ENCODE data around the gene ACSS1.

Gene ACSS1

DNA sequence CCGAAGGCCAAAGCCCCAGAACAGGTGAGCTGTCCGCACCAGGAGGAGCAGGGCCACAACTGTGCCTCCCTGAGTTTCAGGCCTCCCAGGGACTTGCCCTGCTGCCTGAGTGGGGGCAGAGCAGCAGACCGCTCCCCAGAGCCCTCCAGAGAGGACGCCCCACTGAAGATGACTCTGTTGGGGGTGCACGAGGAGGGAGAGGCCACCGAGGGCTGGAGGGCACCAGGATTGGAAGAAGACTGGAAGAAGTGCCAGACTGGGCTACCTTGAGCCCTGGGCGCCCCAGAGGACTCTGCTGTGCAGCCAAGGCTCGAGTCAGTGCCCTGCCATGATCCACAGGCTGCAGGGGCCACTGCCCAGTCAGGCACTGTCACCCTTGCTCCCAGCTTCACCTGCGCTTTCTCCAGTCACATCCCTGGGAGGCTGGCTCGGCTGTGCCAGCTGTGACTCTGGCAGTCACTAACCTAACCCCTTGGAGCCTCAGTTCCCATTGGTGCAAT lies 97.6 kb downstream of the ACSS1 start:
- no peaks in the 10 kb centered on the region for H3K27me3 ChIP-seq (ENCODE audit: insufficient read depth, low read length, poor library complexity, severe bottlenecking)
- H3K9me3 ChIP-seq (ENCODE audit: insufficient read depth, low read depth, low read length), result no peaks in the 10 kb centered on the region
- no peaks in the 10 kb centered on the region for H4K20me1 ChIP-seq (ENCODE audit: insufficient read depth, low read length, poor library complexity, severe bottlenecking)
- H2AFZ ChIP-seq (ENCODE audit: low read length), result no peak overlapping the region
- no peak overlapping the region for H3K4me3 ChIP-seq (ENCODE audit: low read length, poor library complexity, severe bottlenecking)
- no peak overlapping the region for H3K4me2 ChIP-seq (ENCODE audit: low read depth, low read length, poor library complexity, severe bottlenecking)
- no peaks in the 10 kb centered on the region for H3F3A ChIP-seq (ENCODE audit: low read depth)
- H3K9me2 ChIP-seq (replicated peaks; ENCODE audit: low read depth, low read length), result no peaks in the 10 kb centered on the region
- H3K9ac ChIP-seq (ENCODE audit: low read depth, low read length, poor library complexity, severe bottlenecking), result no peak overlapping the region
- H3K4me1 ChIP-seq (ENCODE audit: insufficient read depth, low read length, poor library complexity, severe bottlenecking), result peaks cover 9% of the 10 kb centered on the region
- peaks cover 61% of the 10 kb centered on the region; the same call in 1 of the 2 replicates for H3K36me3 ChIP-seq (ENCODE audit: insufficient read depth, low read length)
- TF ChIP-seq, protein P1, sequence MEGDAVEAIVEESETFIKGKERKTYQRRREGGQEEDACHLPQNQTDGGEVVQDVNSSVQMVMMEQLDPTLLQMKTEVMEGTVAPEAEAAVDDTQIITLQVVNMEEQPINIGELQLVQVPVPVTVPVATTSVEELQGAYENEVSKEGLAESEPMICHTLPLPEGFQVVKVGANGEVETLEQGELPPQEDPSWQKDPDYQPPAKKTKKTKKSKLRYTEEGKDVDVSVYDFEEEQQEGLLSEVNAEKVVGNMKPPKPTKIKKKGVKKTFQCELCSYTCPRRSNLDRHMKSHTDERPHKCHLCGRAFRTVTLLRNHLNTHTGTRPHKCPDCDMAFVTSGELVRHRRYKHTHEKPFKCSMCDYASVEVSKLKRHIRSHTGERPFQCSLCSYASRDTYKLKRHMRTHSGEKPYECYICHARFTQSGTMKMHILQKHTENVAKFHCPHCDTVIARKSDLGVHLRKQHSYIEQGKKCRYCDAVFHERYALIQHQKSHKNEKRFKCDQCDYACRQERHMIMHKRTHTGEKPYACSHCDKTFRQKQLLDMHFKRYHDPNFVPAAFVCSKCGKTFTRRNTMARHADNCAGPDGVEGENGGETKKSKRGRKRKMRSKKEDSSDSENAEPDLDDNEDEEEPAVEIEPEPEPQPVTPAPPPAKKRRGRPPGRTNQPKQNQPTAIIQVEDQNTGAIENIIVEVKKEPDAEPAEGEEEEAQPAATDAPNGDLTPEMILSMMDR (conservative IDR thresholded peaks at IDR 0.05; ENCODE audit: low read length), result no peak
- no peak for TF ChIP-seq EZH2phosphoT487 (IDR thresholded peaks at IDR 0.05; ENCODE audit: borderline replicate concordance)
- H3K79me2 ChIP-seq (ENCODE audit: insufficient read depth, low read length), result no peaks in the 10 kb centered on the region

DNA sequence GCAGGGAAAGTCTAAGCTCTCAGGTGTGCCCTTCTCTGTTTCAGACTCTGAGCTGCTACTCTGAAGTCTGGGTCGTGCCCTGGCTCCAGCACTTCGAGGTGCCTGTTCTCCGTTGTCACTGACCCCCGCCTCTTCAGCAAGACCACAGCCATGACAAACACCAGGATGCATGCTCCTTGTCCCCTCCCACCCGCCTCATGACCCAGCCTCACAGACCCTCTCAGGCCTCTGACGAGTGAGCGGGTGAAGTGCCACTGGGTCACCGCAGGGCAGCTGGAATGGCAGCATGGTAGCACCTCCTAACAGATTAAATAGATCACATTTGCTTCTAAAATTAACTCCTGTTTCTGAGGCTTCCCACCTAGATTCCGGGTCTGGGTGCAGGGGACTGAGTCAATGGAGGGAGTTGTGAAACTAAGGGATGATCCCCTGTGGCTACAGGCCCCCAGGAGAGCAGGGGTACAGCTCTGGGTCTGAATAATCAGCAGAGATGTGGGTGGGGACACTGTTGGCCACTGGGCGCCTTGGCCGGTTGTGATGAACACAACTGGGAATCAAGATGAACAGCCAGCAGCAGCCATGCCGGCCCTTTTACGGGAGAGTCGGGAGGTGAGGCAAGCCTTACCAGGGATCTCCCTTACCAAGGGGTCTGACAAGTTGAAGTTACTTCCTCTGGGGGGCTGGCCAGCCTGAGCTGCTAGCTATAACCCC lies 98.2 kb downstream of the ACSS1 start:
- Histone ChIP-seq H3K4me2 (ENCODE audit: low read depth, low read length, poor library complexity, severe bottlenecking) (no peak overlapping the region), H2AFZ (ENCODE audit: low read length) (no peak overlapping the region), H3K4me3 (ENCODE audit: low read length, poor library complexity, severe bottlenecking) (no peak overlapping the region), H3K9me3 (ENCODE audit: insufficient read depth, low read depth, low read length) (no peaks in the 10 kb centered on the region), H3K4me1 (ENCODE audit: insufficient read depth, low read length, poor library complexity, severe bottlenecking) (peaks cover 15% of the 10 kb centered on the region), H3F3A (ENCODE audit: low read depth) (no peaks in the 10 kb centered on the region), H3K36me3 (ENCODE audit: insufficient read depth, low read length) (peaks cover 55% of the 10 kb centered on the region; the same call in 1 of the 2 replicates), H3K9ac (ENCODE audit: low read depth, low read length, poor library complexity, severe bottlenecking) (no peak overlapping the region), H3K27me3 (ENCODE audit: insufficient read depth, low read length, poor library complexity, severe bottlenecking) (no peaks in the 10 kb centered on the region), H3K79me2 (ENCODE audit: insufficient read depth, low read length) (no peaks in the 10 kb centered on the region), H4K20me1 (ENCODE audit: insufficient read depth, low read length, poor library complexity, severe bottlenecking) (no peaks in the 10 kb centered on the region), H3K9me2 (replicated peaks; ENCODE audit: low read depth, low read length) (no peaks in the 10 kb centered on the region)
- no peak for TF ChIP-seq EZH2phosphoT487 (IDR thresholded peaks at IDR 0.05; ENCODE audit: borderline replicate concordance)
- TF ChIP-seq, protein P1 (conservative IDR thresholded peaks at IDR 0.05; ENCODE audit: low read length), result no peak

DNA sequence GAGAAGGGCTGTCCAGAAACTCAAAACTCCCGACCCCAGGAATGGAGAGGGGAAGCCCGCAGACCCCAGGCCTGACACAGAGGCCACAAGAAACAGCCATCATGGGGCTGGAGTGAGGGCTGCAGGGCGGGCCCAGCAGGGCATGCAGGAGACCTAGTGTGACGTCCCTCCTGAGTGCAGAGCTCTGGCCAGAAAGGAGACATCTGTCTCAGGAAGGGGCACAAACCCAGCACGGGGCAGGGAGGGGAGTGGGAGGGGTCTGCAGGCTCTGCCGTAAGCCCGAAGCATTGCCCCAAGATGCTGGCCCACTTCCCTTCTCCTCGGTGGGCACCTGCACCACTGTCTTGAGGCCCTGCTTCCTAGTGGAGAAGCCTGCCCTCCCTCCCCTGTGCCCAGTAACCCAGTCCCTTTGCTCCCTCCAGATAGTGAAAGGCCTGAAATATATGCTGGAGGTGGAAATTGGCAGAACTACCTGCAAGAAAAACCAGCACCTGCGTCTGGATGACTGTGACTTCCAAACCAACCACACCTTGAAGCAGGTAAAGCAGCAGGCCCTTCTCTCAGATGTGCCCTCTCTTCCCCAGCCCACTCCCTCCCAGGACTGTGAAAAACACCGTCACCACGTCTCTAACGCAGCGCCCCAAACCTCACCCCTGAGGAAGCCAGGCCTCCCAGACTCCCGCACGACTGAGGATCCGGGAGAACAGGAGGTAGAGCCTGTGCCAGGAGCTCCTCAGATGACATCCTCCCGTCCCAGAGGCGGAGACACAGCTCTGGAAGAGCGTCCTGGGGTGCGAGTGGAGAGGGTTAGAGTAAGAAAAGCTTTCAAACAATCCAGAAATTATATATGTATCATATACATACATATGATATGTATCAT lies 99.2 kb downstream of the ACSS1 start:
- Histone ChIP-seq H2AFZ (ENCODE audit: low read length) (no peak overlapping the region), H3K4me2 (ENCODE audit: low read depth, low read length, poor library complexity, severe bottlenecking) (no peak overlapping the region), H3K4me3 (ENCODE audit: low read length, poor library complexity, severe bottlenecking) (no peak overlapping the region), H3F3A (ENCODE audit: low read depth) (no peaks in the 10 kb centered on the region), H3K4me1 (ENCODE audit: insufficient read depth, low read length, poor library complexity, severe bottlenecking) (peaks cover 25% of the 10 kb centered on the region), H3K9me3 (ENCODE audit: insufficient read depth, low read depth, low read length) (no peaks in the 10 kb centered on the region), H3K79me2 (ENCODE audit: insufficient read depth, low read length) (peaks cover 7% of the 10 kb centered on the region), H3K36me3 (ENCODE audit: insufficient read depth, low read length) (peaks cover 44% of the 10 kb centered on the region; the same call in 1 of the 2 replicates), H4K20me1 (ENCODE audit: insufficient read depth, low read length, poor library complexity, severe bottlenecking) (no peaks in the 10 kb centered on the region), H3K27me3 (ENCODE audit: insufficient read depth, low read length, poor library complexity, severe bottlenecking) (no peaks in the 10 kb centered on the region), H3K9me2 (replicated peaks; ENCODE audit: low read depth, low read length) (no peaks in the 10 kb centered on the region), H3K9ac (ENCODE audit: low read depth, low read length, poor library complexity, severe bottlenecking) (no peak overlapping the region)
- no peak for TF ChIP-seq EZH2phosphoT487 (IDR thresholded peaks at IDR 0.05; ENCODE audit: borderline replicate concordance)
- TF ChIP-seq, protein P1 (conservative IDR thresholded peaks at IDR 0.05; ENCODE audit: low read length), result no peak

Measured in Loucy (cell line).